Ishikawa (cell line): Measurements from ENCODE around the gene HMGCS2.

Experiments used
- CEBPB ChIP-seq: IDR thresholded peaks from 2 replicates; pipeline ENCODE4 v1.6.1; 2012
- FOXM1 ChIP-seq: IDR thresholded peaks from 2 replicates; pipeline ENCODE4 v1.6.1; 2012; ENCODE audit warnings: low read depth, borderline replicate concordance
- MAX ChIP-seq: IDR thresholded peaks from 2 replicates; pipeline ENCODE4 v1.6.1; 2012
- NFIC ChIP-seq: IDR thresholded peaks from 2 replicates; pipeline ENCODE4 v1.6.1; 2012
- RAD21 ChIP-seq: IDR thresholded peaks from 2 replicates; pipeline ENCODE4 v1.6.1; 2012; ENCODE audit warnings: low read depth
- REST ChIP-seq: IDR thresholded peaks from 2 replicates; pipeline ENCODE4 v1.6.1; 2012; ENCODE audit warnings: low read depth, mild to moderate bottlenecking
- TAF1 ChIP-seq: IDR thresholded peaks from 2 replicates; pipeline ENCODE4 v1.6.1; 2012; ENCODE audit warnings: low read depth, mild to moderate bottlenecking
- USF1 ChIP-seq: IDR thresholded peaks from 2 replicates; pipeline ENCODE4 v1.6.1; 2012

GRCh38 chr1:119735217-119735616 is 33.5 kb downstream of the HMGCS2 start:
- no peak for TF ChIP-seq RAD21
- TF ChIP-seq USF1, result no peak
- no peak for TF ChIP-seq NFIC
- no peak for TF ChIP-seq MAX
- TF ChIP-seq FOXM1, result no peak
- TF ChIP-seq REST, result no peak
- no peak for TF ChIP-seq CEBPB
- TF ChIP-seq TAF1, result no peak
